Skeletal muscle tissue (tissue), 4 donors: Measurements from ENCODE around the gene DMXL1. TPM values are rescaled to one million over a fixed set of nuclear protein-coding genes. Genes with fewer than 3 reads are reported as not detected.

ENCODE experiments used
- H3K27ac ChIP-seq: one replicate; pipeline ENCODE4 v1.7.0; 2013; ENCODE audit warnings: mild to moderate bottlenecking, low read depth, low read length, inconsistent platforms
- H3K27me3 ChIP-seq, 3 donors: one replicate each; pipeline ENCODE4 v1.7.0; 2013; ENCODE audit warnings: low read length in 3 of 3; ENCODE audit not compliant: control insufficient read depth in 3 of 3, insufficient read depth in 3 of 3
- H3K36me3 ChIP-seq, 3 donors: one replicate each; pipeline ENCODE4 v1.7.0; 2013; ENCODE audit warnings: low read length in 3 of 3; ENCODE audit not compliant: control insufficient read depth in 3 of 3, insufficient read depth in 3 of 3
- H3K4me1 ChIP-seq, 3 donors: one replicate each; pipeline ENCODE4 v1.7.0; 2013; ENCODE audit warnings: low read length in 3 of 3, mild to moderate bottlenecking in 3 of 3; ENCODE audit not compliant: control insufficient read depth in 3 of 3, insufficient read depth in 3 of 3
- H3K4me3 ChIP-seq, 3 donors: one replicate each; pipeline ENCODE4 v1.7.0; 2013; ENCODE audit warnings: low read length in 3 of 3
- H3K9ac ChIP-seq, 3 donors: one replicate each; pipeline ENCODE4 v1.7.0; 2013; ENCODE audit warnings: low read length in 3 of 3, mild to moderate bottlenecking in 3 of 3, moderate library complexity in 2 of 3, low read depth in 1 of 3
- H3K9me3 ChIP-seq, 3 donors: one replicate each; pipeline ENCODE4 v1.7.0; 2013; ENCODE audit warnings: low read length in 3 of 3; ENCODE audit not compliant: control insufficient read depth in 3 of 3
- total RNA-seq: library from RNA; depleted of rRNA; stranded (reverse); fragments of >200 nt; gene quantifications from one replicate; pipeline ENCODE4 v1.2.3, GENCODE V29; 2014
- donor health status: Osteomylitis.

DMXL1 gene
- total RNA-seq, 1 donor from 2014 or later: 61.1 TPM

DNA sequence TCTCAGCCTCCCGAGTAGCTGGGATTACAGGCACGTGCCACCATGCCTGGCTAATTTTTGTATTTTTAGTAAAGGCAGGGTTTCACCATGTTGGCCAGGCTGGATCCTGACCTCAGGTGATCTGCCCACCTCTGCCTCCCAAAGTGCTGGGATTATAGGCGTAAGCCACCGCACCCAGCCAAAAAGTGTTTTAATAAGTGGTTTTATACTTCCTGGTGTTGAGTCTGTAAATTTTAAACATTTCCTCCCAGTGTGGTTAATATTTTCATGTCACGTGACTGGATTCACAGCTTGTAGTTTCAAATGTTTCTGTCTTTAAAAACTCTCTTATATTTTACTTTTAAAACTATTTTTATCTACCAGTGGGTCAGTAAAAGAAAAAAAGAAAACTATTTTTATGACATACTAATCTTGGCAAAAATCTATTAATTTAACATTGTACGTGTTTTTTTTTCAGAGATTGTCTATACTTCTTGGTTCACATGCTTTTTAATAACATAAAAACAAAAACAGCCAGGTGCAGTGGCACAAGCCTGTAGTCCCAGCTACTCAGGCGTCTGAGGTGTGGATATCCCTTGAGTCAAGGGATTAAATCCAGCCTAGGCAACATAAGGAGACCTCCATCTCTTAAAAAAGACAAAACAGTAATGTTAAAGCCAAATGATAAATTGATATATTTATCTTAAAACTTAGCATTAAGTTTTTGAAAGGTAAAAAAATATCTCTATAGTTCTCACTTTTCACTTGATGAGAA, 117.1 kb downstream of the DMXL1 start:
- H3K9ac ChIP-seq: no peak overlapping the region
- no peak overlapping the region for H3K4me3 ChIP-seq
- H3K9me3 ChIP-seq: no peaks in the 10 kb centered on the region
- H3K27ac ChIP-seq: no peak overlapping the region
- peaks cover 0 to 4% (median 2%) of the 10 kb centered on the region in 3 donors for H3K36me3 ChIP-seq
- no peaks in the 10 kb centered on the region for H3K27me3 ChIP-seq
- H3K4me1 ChIP-seq: no peaks in the 10 kb centered on the region

DNA sequence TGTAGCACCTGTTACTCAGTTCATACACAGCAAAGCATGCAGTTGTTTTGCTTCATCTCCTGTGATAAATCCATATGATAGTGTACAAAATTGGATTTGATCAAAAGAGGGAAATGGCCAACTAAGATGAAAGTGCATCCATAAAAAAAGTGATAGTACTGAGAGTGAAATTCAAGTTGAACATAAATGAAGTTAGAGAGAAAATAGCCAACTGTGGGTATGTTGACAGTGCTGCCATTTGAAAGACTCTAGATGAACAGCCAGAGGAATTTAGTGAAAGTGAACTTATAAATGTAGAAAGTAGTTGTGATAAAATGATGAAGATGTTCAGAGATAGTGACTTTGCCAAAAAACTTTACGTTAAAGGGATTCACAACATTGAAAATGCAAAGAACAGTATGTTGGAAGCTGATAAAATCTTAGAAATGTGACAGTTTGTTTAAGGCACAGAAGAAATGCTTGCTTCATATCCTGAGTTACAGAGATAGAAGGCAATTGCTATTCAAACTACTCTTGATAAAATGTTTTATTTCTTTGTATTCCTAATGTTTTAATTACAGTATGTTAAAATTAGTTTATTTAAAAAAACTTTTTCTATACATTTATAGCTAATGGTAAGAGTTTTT, 119.7 kb downstream of the DMXL1 start:
- Histone ChIP-seq H3K4me1 (no peaks in the 10 kb centered on the region), H3K9me3 (no peaks in the 10 kb centered on the region), H3K27ac (no peak overlapping the region), H3K27me3 (no peaks in the 10 kb centered on the region), H3K36me3 (peaks cover 0 to 4% (median 2%) of the 10 kb centered on the region in 3 donors), H3K4me3 (no peak overlapping the region), H3K9ac (no peak overlapping the region)

GRCh38 chr5:119191944-119192343, 121.1 kb downstream of the DMXL1 start:
- Histone ChIP-seq H3K27me3 (no peaks in the 10 kb centered on the region), H3K4me3 (no peak overlapping the region), H3K9ac (no peak overlapping the region), H3K27ac (no peak overlapping the region), H3K36me3 (peaks cover 4 to 7% (median 6%) of the 10 kb centered on the region in 3 donors), H3K9me3 (no peaks in the 10 kb centered on the region), H3K4me1 (no peaks in the 10 kb centered on the region)

DNA sequence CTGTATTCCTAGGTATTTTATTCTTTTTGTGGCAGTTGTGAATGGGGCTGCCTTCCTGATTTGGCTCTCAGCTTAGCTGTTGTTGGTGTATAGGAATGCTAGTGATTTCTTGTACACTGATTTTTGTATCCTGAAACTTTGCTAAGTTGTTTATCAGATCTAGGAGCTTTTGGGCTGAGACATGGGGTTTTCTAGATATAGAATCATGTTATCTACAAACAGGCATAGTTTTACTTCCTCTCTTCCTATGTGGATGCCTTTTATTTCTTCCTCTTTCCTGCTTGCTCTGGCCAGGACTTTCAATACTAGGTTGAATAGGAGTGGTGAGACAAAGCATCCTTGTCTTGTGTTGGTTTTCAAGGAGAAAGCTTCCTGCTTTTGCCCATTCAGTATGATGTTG, 129.9 kb downstream of the DMXL1 start:
- no peaks in the 10 kb centered on the region for H3K4me1 ChIP-seq
- H3K36me3 ChIP-seq: peaks cover 16 to 31% (median 25%) of the 10 kb centered on the region in 3 donors
- H3K9ac ChIP-seq: no peak overlapping the region

GRCh38 chr5:119207105-119207504, 136.2 kb downstream of the DMXL1 start:
- no peak overlapping the region for H3K27ac ChIP-seq
- H3K9me3 ChIP-seq: no peaks in the 10 kb centered on the region
- H3K9ac ChIP-seq: no peak overlapping the region
- no peaks in the 10 kb centered on the region for H3K27me3 ChIP-seq
- H3K4me3 ChIP-seq: no peak overlapping the region
- peaks cover 0 to 3% (median 0%) of the 10 kb centered on the region in 3 donors for H3K36me3 ChIP-seq
- no peaks in the 10 kb centered on the region for H3K4me1 ChIP-seq

More for the DNA sequence above, 129.9 kb downstream of the DMXL1 start:
- H3K4me3 ChIP-seq: no peak overlapping the region
- H3K9me3 ChIP-seq: peaks cover 0 to 5% (median 0%) of the 10 kb centered on the region in 3 donors
- no peaks in the 10 kb centered on the region for H3K27me3 ChIP-seq
- H3K27ac ChIP-seq: no peak overlapping the region

DNA sequence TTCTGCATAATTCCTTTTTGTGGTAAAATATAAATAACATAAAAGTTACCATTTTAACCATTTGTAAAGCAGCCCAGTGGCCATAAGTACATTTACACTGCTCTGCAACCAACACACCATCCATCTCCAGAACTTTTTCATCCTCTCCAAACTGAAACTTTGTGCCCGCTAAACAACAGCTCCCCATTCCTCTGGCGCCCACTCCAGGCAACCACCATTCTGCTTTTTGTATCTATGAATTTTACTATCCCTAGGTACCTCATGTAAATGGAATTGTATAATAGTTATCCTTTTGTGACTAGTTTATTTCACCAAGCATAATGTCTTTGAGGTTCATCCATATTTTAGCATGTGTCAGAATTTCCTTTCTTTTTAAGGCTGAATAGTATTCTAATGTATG, 141.1 kb downstream of the DMXL1 start:
- Histone ChIP-seq H3K4me3 (no peak overlapping the region), H3K9ac (no peak overlapping the region), H3K4me1 (peaks cover 4 to 5% (median 4%) of the 10 kb centered on the region in 3 donors), H3K27me3 (no peaks in the 10 kb centered on the region), H3K27ac (no peak overlapping the region), H3K9me3 (no peaks in the 10 kb centered on the region), H3K36me3 (peaks cover 0 to 2% (median 0%) of the 10 kb centered on the region in 3 donors)

DNA sequence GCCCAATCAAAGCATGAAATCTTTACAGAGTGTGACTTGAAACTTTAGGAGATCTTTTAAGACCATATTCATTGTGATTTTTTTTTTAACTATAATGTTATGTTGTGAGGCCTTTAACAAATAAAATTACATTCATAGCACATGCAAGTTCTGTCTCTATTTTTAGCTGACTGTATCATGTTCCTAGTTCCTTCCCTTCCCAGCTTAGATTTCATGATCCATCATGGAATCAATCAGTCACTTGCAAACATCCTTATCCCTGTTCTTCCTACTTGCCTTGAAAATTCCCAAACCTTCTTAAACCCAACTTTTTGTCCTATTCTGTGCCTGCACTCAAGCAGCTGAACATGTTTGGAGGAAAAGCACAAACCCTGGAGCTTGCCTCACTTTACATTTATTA, 141.8 kb downstream of the DMXL1 start:
- no peaks in the 10 kb centered on the region for H3K36me3 ChIP-seq

DNA sequence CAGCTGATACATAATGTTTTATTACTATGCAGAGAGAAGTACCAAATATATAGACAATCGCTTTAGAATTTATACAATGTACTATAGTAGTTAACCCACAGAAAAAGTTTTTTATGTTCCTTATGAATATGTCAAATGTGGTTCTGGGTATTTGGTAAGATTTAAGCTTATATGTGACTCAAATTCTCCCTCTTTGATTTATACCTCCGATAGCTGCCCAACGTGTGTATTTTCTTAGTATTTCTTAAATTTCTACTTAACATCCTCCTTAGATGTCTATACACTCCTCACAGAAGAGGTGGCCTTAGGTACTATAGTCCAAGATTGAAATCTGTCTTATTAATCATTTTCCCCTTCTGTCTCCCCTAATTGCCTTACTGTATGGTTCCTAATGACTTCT, 146.3 kb downstream of the DMXL1 start:
- H3K4me3 ChIP-seq: no peak overlapping the region

More for the DNA sequence above, 141.8 kb downstream of the DMXL1 start:
- Histone ChIP-seq H3K27me3 (no peaks in the 10 kb centered on the region), H3K9ac (no peak overlapping the region), H3K4me1 (peaks cover 4 to 5% (median 4%) of the 10 kb centered on the region in 3 donors), H3K27ac (no peak overlapping the region), H3K4me3 (no peak overlapping the region), H3K9me3 (no peaks in the 10 kb centered on the region)

GRCh38 chr5:119218830-119219782, 148.2 kb downstream of the DMXL1 start:
- Histone ChIP-seq H3K4me1 (no peaks in the 10 kb centered on the region), H3K27me3 (no peaks in the 10 kb centered on the region), H3K9me3 (no peaks in the 10 kb centered on the region), H3K9ac (no peak overlapping the region), H3K27ac (no peak overlapping the region), H3K36me3 (peaks cover 0 to 3% (median 2%) of the 10 kb centered on the region in 3 donors), H3K4me3 (no peak overlapping the region)

More for the DNA sequence above, 146.3 kb downstream of the DMXL1 start:
- Histone ChIP-seq H3K27ac (no peak overlapping the region), H3K4me1 (peaks cover 4 to 5% (median 4%) of the 10 kb centered on the region in 3 donors), H3K27me3 (no peaks in the 10 kb centered on the region), H3K9me3 (no peaks in the 10 kb centered on the region), H3K9ac (no peak overlapping the region), H3K36me3 (peaks cover 0 to 3% (median 0%) of the 10 kb centered on the region in 3 donors)
